Liver (tissue), 2 donors: Measurements from ENCODE around the gene EDN1.

Experiments used
- TF ChIP-seq, protein P1 (sequence below): fragments of 150-350 bp; IDR thresholded peaks from 2 replicates; pipeline ENCODE4 v1.5.1; 2017; ENCODE audit warnings: improper control_type of control experiment, low read depth, low read length; ENCODE audit not compliant: missing input control
- TF ChIP-seq, protein P2 (sequence below): IDR thresholded peaks from 2 replicates; pipeline ENCODE4 v1.6.1; 2016; ENCODE audit warnings: antibody characterized with exemption, mild to moderate bottlenecking
- donor health status: healthy.

DNA sequence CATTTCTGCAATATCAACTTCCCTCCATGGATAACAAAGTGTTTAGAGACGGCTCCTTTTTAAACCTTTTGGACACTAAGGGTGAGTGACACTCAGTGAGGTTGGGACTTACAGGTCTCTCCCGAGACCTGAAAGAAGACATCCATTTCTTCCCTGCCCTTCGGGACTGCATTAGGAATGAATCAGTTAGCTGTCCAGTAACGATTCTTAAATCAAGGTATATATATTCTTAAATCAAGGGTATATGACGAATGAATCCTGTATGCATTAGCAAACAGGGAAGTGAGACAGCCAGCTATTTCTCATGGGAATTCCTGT is 52.9 kb downstream of the EDN1 start:
- TF ChIP-seq, protein P1, sequence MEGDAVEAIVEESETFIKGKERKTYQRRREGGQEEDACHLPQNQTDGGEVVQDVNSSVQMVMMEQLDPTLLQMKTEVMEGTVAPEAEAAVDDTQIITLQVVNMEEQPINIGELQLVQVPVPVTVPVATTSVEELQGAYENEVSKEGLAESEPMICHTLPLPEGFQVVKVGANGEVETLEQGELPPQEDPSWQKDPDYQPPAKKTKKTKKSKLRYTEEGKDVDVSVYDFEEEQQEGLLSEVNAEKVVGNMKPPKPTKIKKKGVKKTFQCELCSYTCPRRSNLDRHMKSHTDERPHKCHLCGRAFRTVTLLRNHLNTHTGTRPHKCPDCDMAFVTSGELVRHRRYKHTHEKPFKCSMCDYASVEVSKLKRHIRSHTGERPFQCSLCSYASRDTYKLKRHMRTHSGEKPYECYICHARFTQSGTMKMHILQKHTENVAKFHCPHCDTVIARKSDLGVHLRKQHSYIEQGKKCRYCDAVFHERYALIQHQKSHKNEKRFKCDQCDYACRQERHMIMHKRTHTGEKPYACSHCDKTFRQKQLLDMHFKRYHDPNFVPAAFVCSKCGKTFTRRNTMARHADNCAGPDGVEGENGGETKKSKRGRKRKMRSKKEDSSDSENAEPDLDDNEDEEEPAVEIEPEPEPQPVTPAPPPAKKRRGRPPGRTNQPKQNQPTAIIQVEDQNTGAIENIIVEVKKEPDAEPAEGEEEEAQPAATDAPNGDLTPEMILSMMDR: no peak
- TF ChIP-seq, protein P2, sequence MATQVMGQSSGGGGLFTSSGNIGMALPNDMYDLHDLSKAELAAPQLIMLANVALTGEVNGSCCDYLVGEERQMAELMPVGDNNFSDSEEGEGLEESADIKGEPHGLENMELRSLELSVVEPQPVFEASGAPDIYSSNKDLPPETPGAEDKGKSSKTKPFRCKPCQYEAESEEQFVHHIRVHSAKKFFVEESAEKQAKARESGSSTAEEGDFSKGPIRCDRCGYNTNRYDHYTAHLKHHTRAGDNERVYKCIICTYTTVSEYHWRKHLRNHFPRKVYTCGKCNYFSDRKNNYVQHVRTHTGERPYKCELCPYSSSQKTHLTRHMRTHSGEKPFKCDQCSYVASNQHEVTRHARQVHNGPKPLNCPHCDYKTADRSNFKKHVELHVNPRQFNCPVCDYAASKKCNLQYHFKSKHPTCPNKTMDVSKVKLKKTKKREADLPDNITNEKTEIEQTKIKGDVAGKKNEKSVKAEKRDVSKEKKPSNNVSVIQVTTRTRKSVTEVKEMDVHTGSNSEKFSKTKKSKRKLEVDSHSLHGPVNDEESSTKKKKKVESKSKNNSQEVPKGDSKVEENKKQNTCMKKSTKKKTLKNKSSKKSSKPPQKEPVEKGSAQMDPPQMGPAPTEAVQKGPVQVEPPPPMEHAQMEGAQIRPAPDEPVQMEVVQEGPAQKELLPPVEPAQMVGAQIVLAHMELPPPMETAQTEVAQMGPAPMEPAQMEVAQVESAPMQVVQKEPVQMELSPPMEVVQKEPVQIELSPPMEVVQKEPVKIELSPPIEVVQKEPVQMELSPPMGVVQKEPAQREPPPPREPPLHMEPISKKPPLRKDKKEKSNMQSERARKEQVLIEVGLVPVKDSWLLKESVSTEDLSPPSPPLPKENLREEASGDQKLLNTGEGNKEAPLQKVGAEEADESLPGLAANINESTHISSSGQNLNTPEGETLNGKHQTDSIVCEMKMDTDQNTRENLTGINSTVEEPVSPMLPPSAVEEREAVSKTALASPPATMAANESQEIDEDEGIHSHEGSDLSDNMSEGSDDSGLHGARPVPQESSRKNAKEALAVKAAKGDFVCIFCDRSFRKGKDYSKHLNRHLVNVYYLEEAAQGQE: no peak
